PFSK-1 (cell line): Measurements from ENCODE around the gene CPT2.

Source experiments
- POLR2AphosphoS5 ChIP-seq: IDR thresholded peaks from 2 replicates; pipeline ENCODE4 v1.6.1; 2012; ENCODE audit warnings: low read depth, mild to moderate bottlenecking, control low read depth, low read length, moderate library complexity
- SIN3A ChIP-seq: IDR thresholded peaks from 2 replicates; pipeline ENCODE4 v1.6.1; 2012; ENCODE audit warnings: mild to moderate bottlenecking, low read length, moderate library complexity, borderline replicate concordance; ENCODE audit not compliant: insufficient read depth
- TAF1 ChIP-seq: IDR thresholded peaks from 2 replicates; pipeline ENCODE4 v1.6.1; 2012; ENCODE audit warnings: low read length, control low read depth, borderline replicate concordance; ENCODE audit not compliant: insufficient read depth
- TF ChIP-seq, protein P1 (sequence below), 2 experiments: IDR thresholded peaks; 2 replicates each; pipeline versions ENCODE4 v1.6.1 to v1.8.0; 2011 to 2012; ENCODE audit warnings: low read depth in 2 of 2, low read length in 2 of 2, control low read depth in 1 of 2, inconsistent platforms in 1 of 2, mild to moderate bottlenecking in 1 of 2, moderate library complexity in 1 of 2; ENCODE audit not compliant: insufficient read depth in 1 of 2

- TF ChIP-seq POLR2AphosphoS5: no peak
- TF ChIP-seq SIN3A: no peak
- TF ChIP-seq, protein P1, sequence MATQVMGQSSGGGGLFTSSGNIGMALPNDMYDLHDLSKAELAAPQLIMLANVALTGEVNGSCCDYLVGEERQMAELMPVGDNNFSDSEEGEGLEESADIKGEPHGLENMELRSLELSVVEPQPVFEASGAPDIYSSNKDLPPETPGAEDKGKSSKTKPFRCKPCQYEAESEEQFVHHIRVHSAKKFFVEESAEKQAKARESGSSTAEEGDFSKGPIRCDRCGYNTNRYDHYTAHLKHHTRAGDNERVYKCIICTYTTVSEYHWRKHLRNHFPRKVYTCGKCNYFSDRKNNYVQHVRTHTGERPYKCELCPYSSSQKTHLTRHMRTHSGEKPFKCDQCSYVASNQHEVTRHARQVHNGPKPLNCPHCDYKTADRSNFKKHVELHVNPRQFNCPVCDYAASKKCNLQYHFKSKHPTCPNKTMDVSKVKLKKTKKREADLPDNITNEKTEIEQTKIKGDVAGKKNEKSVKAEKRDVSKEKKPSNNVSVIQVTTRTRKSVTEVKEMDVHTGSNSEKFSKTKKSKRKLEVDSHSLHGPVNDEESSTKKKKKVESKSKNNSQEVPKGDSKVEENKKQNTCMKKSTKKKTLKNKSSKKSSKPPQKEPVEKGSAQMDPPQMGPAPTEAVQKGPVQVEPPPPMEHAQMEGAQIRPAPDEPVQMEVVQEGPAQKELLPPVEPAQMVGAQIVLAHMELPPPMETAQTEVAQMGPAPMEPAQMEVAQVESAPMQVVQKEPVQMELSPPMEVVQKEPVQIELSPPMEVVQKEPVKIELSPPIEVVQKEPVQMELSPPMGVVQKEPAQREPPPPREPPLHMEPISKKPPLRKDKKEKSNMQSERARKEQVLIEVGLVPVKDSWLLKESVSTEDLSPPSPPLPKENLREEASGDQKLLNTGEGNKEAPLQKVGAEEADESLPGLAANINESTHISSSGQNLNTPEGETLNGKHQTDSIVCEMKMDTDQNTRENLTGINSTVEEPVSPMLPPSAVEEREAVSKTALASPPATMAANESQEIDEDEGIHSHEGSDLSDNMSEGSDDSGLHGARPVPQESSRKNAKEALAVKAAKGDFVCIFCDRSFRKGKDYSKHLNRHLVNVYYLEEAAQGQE (IDR thresholded peaks at IDR 0.05; ENCODE audit: insufficient read depth in 1 of 2, low read depth in 2 of 2, low read length in 2 of 2): no peak
- TF ChIP-seq TAF1: no peak
Measured at GRCh38 chr1:53172426-53173128, 24.0 kb upstream of the CPT2 start.
